ENCODE results near the gene CECR2.

- TF ChIP-seq MAX (IDR thresholded peaks at IDR 0.05) (no peak), RAD21 (IDR thresholded peaks at IDR 0.05; ENCODE audit: low read depth) (no peak), EP300 (IDR thresholded peaks at IDR 0.05; ENCODE audit: borderline replicate concordance) (no peak), EGR1 (IDR thresholded peaks at IDR 0.05) (no peak), ZBTB7A (IDR thresholded peaks at IDR 0.05; ENCODE audit: low read depth) (no peak), REST (IDR thresholded peaks at IDR 0.05; ENCODE audit: low read depth) (no peak), NFIC (IDR thresholded peaks at IDR 0.05) (no peak), USF1 (IDR thresholded peaks at IDR 0.05) (no peak), TAF1 (IDR thresholded peaks at IDR 0.05; ENCODE audit: low read depth) (no peak), YY1 (IDR thresholded peaks at IDR 0.05; ENCODE audit: low read depth) (no peak), CEBPB (IDR thresholded peaks at IDR 0.05) (no peak)
Measured at GRCh38 chr22:17486313-17486712, 117.1 kb downstream of the CECR2 start.
